ENCODE measurements around the gene CLSTN3.

GRCh38 chr12:7197841-7198240 lies 67.7 kb downstream of the CLSTN3 start:
- TF ChIP-seq CTCF (IDR thresholded peaks at IDR 0.05) (no peak), POLR2A (IDR thresholded peaks at IDR 0.05) (no peak)
